ENCODE data around the gene LRCH1. TPM values are rescaled to one million over a fixed set of nuclear protein-coding genes. Genes with fewer than 3 reads are reported as not detected.

Gene LRCH1
- polyA plus RNA-seq, 1 of the 3 experiments (the other 2 are of a cell fraction), result 5.5 TPM

- Histone ChIP-seq H3K27ac (ENCODE audit: low read depth in 2 of 2, low read length in 1 of 2) (no peak overlapping the region; a peak in 1 of 4 replicates), H3K9ac (no peak overlapping the region), H2AFZ (ENCODE audit: low read depth) (no peak overlapping the region), H3K9me3 (no peaks in the 10 kb centered on the region), H3K79me2 (ENCODE audit: insufficient read depth) (peaks cover 82% of the 10 kb centered on the region), H3K27me3 (ENCODE audit: insufficient read depth) (no peaks in the 10 kb centered on the region), H4K20me1 (ENCODE audit: insufficient read depth) (peaks cover 18% of the 10 kb centered on the region; the same call in 1 of the 2 replicates), H3K4me2 (no peak overlapping the region), H3K4me1 (ENCODE audit: control insufficient read depth in 1 of 2, insufficient read depth in 2 of 2, low read depth in 1 of 2, low read length in 1 of 2) (peaks cover 9 to 46% of the 10 kb centered on the region in 2 experiments), H3F3A (replicated peaks; ENCODE audit: insufficient read depth) (peaks cover 3% of the 10 kb centered on the region), H3K4me3 (ENCODE audit: low read depth in 2 of 2, low read length in 1 of 2) (no peak overlapping the region), H3K36me3 (replicated peaks in 1 of 2; ENCODE audit: control insufficient read depth in 1 of 2, insufficient read depth in 2 of 2, low read length in 1 of 2) (no peaks in the 10 kb centered on the region), H3K9me2 (no peaks in the 10 kb centered on the region)
- ChIA-PET POLR2A (no interaction called here), CTCF (no interaction called here)
- DNase-seq, result no peak
- no peak for TF ChIP-seq FOXJ3 (CRISPR knock-in tag; IDR thresholded peaks at IDR 0.05)
- TF ChIP-seq MEF2A (IDR thresholded peaks at IDR 0.05; ENCODE audit: borderline replicate concordance, low read depth), result no peak
- no peak for TF ChIP-seq RXRA (IDR thresholded peaks at IDR 0.05; ENCODE audit: borderline replicate concordance, low read depth)
- TF ChIP-seq RFX5 (IDR thresholded peaks at IDR 0.05; ENCODE audit: low read length), result no peak
- TF ChIP-seq RCOR1 (IDR thresholded peaks at IDR 0.05; ENCODE audit: low read length), result no peak
- TF ChIP-seq ELF1 (IDR thresholded peaks at IDR 0.05), result no peak
- 81% methylated on average over 4 of the region's 4 CpGs for WGBS (ENCODE audit: low lambda C conversion rate)
These were observed 87.9 kb downstream of the LRCH1 start for GRCh38 chr13:46640843-46641242.

- H3K27ac ChIP-seq (ENCODE audit: low read depth in 2 of 2, low read length in 1 of 2), result no peak overlapping the region
- ChIA-PET POLR2A (no interaction called here), CTCF (interaction anchor here (2.0 kb wide), 1 partner anchor 17 kb away, joined by 6 read pairs; no protein-coding TSS in a partner anchor)
- H3K27me3 ChIP-seq (ENCODE audit: insufficient read depth), result no peaks in the 10 kb centered on the region
- TF ChIP-seq RCOR1 (IDR thresholded peaks at IDR 0.05; ENCODE audit: low read length) (no peak), SIN3A (IDR thresholded peaks at IDR 0.05; ENCODE audit: borderline replicate concordance, low read depth, low read length) (no peak), ELF1 (IDR thresholded peaks at IDR 0.05) (no peak), JUND (IDR thresholded peaks at IDR 0.05) (no peak), USF1 (IDR thresholded peaks at IDR 0.05; ENCODE audit: borderline replicate concordance, low read depth) (no peak), GATA2 (CRISPR knock-in tag; IDR thresholded peaks at IDR 0.05) (no peak), FOSL2 (IDR thresholded peaks at IDR 0.05; ENCODE audit: borderline replicate concordance, low read depth) (no peak), GABPA (IDR thresholded peaks at IDR 0.05; ENCODE audit: low read depth) (no peak), EP300 (IDR thresholded peaks at IDR 0.05; ENCODE audit: borderline replicate concordance in 1 of 2, low read depth in 1 of 2, low read length in 1 of 2) (no peak), TCF12 (IDR thresholded peaks at IDR 0.05) (no peak), RAD21 (IDR thresholded peaks at IDR 0.05; ENCODE audit: low read length) (no peak)
- TF ChIP-seq, protein P1, sequence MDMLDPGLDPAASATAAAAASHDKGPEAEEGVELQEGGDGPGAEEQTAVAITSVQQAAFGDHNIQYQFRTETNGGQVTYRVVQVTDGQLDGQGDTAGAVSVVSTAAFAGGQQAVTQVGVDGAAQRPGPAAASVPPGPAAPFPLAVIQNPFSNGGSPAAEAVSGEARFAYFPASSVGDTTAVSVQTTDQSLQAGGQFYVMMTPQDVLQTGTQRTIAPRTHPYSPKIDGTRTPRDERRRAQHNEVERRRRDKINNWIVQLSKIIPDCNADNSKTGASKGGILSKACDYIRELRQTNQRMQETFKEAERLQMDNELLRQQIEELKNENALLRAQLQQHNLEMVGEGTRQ (IDR thresholded peaks at IDR 0.05; ENCODE audit: borderline replicate concordance, low read depth, low read length), result no peak
- TF ChIP-seq, protein P2, sequence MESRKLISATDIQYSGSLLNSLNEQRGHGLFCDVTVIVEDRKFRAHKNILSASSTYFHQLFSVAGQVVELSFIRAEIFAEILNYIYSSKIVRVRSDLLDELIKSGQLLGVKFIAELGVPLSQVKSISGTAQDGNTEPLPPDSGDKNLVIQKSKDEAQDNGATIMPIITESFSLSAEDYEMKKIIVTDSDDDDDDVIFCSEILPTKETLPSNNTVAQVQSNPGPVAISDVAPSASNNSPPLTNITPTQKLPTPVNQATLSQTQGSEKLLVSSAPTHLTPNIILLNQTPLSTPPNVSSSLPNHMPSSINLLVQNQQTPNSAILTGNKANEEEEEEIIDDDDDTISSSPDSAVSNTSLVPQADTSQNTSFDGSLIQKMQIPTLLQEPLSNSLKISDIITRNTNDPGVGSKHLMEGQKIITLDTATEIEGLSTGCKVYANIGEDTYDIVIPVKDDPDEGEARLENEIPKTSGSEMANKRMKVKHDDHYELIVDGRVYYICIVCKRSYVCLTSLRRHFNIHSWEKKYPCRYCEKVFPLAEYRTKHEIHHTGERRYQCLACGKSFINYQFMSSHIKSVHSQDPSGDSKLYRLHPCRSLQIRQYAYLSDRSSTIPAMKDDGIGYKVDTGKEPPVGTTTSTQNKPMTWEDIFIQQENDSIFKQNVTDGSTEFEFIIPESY (IDR thresholded peaks at IDR 0.05; ENCODE audit: borderline replicate concordance, low read depth), result no peak
- TF ChIP-seq, protein P3, sequence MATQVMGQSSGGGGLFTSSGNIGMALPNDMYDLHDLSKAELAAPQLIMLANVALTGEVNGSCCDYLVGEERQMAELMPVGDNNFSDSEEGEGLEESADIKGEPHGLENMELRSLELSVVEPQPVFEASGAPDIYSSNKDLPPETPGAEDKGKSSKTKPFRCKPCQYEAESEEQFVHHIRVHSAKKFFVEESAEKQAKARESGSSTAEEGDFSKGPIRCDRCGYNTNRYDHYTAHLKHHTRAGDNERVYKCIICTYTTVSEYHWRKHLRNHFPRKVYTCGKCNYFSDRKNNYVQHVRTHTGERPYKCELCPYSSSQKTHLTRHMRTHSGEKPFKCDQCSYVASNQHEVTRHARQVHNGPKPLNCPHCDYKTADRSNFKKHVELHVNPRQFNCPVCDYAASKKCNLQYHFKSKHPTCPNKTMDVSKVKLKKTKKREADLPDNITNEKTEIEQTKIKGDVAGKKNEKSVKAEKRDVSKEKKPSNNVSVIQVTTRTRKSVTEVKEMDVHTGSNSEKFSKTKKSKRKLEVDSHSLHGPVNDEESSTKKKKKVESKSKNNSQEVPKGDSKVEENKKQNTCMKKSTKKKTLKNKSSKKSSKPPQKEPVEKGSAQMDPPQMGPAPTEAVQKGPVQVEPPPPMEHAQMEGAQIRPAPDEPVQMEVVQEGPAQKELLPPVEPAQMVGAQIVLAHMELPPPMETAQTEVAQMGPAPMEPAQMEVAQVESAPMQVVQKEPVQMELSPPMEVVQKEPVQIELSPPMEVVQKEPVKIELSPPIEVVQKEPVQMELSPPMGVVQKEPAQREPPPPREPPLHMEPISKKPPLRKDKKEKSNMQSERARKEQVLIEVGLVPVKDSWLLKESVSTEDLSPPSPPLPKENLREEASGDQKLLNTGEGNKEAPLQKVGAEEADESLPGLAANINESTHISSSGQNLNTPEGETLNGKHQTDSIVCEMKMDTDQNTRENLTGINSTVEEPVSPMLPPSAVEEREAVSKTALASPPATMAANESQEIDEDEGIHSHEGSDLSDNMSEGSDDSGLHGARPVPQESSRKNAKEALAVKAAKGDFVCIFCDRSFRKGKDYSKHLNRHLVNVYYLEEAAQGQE (IDR thresholded peaks at IDR 0.05; ENCODE audit: low read depth, low read length), result no peak
- TF ChIP-seq, protein P4, sequence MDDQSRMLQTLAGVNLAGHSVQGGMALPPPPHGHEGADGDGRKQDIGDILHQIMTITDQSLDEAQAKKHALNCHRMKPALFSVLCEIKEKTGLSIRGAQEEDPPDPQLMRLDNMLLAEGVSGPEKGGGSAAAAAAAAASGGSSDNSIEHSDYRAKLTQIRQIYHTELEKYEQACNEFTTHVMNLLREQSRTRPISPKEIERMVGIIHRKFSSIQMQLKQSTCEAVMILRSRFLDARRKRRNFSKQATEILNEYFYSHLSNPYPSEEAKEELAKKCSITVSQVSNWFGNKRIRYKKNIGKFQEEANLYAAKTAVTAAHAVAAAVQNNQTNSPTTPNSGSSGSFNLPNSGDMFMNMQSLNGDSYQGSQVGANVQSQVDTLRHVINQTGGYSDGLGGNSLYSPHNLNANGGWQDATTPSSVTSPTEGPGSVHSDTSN (IDR thresholded peaks at IDR 0.05), result no peak
- 88% methylated on average over 12 of the region's 13 CpGs for WGBS (ENCODE audit: low lambda C conversion rate)
- H3K9me2 ChIP-seq, result no peaks in the 10 kb centered on the region
- no peak overlapping the region for H3K9ac ChIP-seq
- no peaks in the 10 kb centered on the region for H3K9me3 ChIP-seq
- H4K20me1 ChIP-seq (ENCODE audit: insufficient read depth), result peaks cover 18% of the 10 kb centered on the region; the same call in 1 of the 2 replicates
- H2AFZ ChIP-seq (ENCODE audit: low read depth), result no peak overlapping the region
- no peaks in the 10 kb centered on the region for H3K36me3 ChIP-seq (replicated peaks in 1 of 2; ENCODE audit: control insufficient read depth in 1 of 2, insufficient read depth in 2 of 2, low read length in 1 of 2)
- H3K4me2 ChIP-seq, result no peak overlapping the region
- no peak for DNase-seq
- peaks cover 9 to 46% of the 10 kb centered on the region in 2 experiments for H3K4me1 ChIP-seq (ENCODE audit: control insufficient read depth in 1 of 2, insufficient read depth in 2 of 2, low read depth in 1 of 2, low read length in 1 of 2)
- peaks cover 83% of the 10 kb centered on the region for H3K79me2 ChIP-seq (ENCODE audit: insufficient read depth)
- H3F3A ChIP-seq (replicated peaks; ENCODE audit: insufficient read depth), result peaks cover 3% of the 10 kb centered on the region
- H3K4me3 ChIP-seq (ENCODE audit: low read depth in 2 of 2, low read length in 1 of 2), result no peak overlapping the region
These were observed 88.5 kb downstream of the LRCH1 start for GRCh38 chr13:46641274-46642081.

Data from SK-N-SH (cell line).